GM23338 (cell line): Measurements from ENCODE around the gene CD4. TPM values are rescaled to one million over a fixed set of nuclear protein-coding genes. Genes with fewer than 3 reads are reported as not detected.

ENCODE experiments used
- ATAC-seq: fragments of 200-7000 bp; cut with Tn5 transposase; 3 replicates; pipeline ENCODE4 v1.9.1; 2020
- DNase-seq: peaks from one replicate; pipeline ENCODE4 v3.0.0-alpha.2; 2015; ENCODE audit warnings: low spot score
- H2AFZ ChIP-seq: fragments of 200-600 bp; sonication (generic); 2 replicates; pipeline ENCODE4 v1.8.0; 2016; ENCODE audit warnings: antibody characterized with exemption, mild to moderate bottlenecking, moderate library complexity
- H3F3A ChIP-seq: fragments of 200-600 bp; sonication (generic); replicated peaks from 2 replicates; pipeline ENCODE4 v1.8.0; 2017; ENCODE audit warnings: antibody characterized with exemption, mixed run types, low read depth
- H3K27ac ChIP-seq: fragments of 200-600 bp; sonication (generic); 2 replicates; pipeline ENCODE4 v1.6.1; 2016; ENCODE audit warnings: low read depth
- H3K27me3 ChIP-seq: fragments of 200-600 bp; sonication (generic); 2 replicates; pipeline ENCODE4 v1.8.0; 2016; ENCODE audit warnings: mild to moderate bottlenecking, mixed run types, moderate library complexity; ENCODE audit not compliant: insufficient read depth
- H3K36me3 ChIP-seq: fragments of 200-600 bp; sonication (generic); 2 replicates; pipeline ENCODE4 v1.8.0; 2016; ENCODE audit warnings: mild to moderate bottlenecking; ENCODE audit not compliant: insufficient read depth
- H3K4me1 ChIP-seq: fragments of 200-600 bp; sonication (generic); 2 replicates; pipeline ENCODE4 v1.8.0; 2016; ENCODE audit warnings: mild to moderate bottlenecking, moderate library complexity; ENCODE audit not compliant: insufficient read depth
- H3K4me2 ChIP-seq: fragments of 200-600 bp; sonication (generic); 2 replicates; pipeline ENCODE4 v1.7.1; 2017; ENCODE audit warnings: mixed run types
- H3K4me3 ChIP-seq: fragments of 200-600 bp; sonication (generic); 2 replicates; pipeline ENCODE4 v1.6.1; 2016; ENCODE audit warnings: mixed run types
- H3K79me2 ChIP-seq: fragments of 200-600 bp; sonication (generic); replicated peaks from 2 replicates; pipeline ENCODE4 v1.8.0; 2017; ENCODE audit warnings: mild to moderate bottlenecking; ENCODE audit not compliant: insufficient read depth
- H3K9me2 ChIP-seq: fragments of 200-600 bp; sonication (generic); 2 replicates; pipeline ENCODE4 v1.8.0; 2017; ENCODE audit not compliant: insufficient read depth
- H4K20me1 ChIP-seq: fragments of 200-600 bp; sonication (generic); replicated peaks from 2 replicates; pipeline ENCODE4 v1.8.0; 2017; ENCODE audit warnings: mild to moderate bottlenecking; ENCODE audit not compliant: insufficient read depth
- H3K27ac Mint-ChIP-seq: 2 replicates; pipeline ENCODE4 v1.8.0; 2020; ENCODE audit warnings: inconsistent platforms, mild to moderate bottlenecking, moderate library complexity, mixed read lengths
- H3K27me3 Mint-ChIP-seq: 3 replicates; pipeline ENCODE4 v1.8.0; 2022; ENCODE audit warnings: low read depth, mild to moderate bottlenecking, moderate library complexity, mixed read lengths, inconsistent platforms; ENCODE audit not compliant: insufficient read depth, poor library complexity
- H3K36me3 Mint-ChIP-seq: 3 replicates; pipeline ENCODE4 v1.8.0; 2021; ENCODE audit warnings: low read depth, mild to moderate bottlenecking, inconsistent platforms, moderate library complexity, mixed read lengths
- H3K4me1 Mint-ChIP-seq: 3 replicates; pipeline ENCODE4 v1.8.0; 2020; ENCODE audit warnings: mild to moderate bottlenecking, inconsistent platforms, mixed read lengths
- H3K4me3 Mint-ChIP-seq: 3 replicates; pipeline ENCODE4 v1.8.0; 2021; ENCODE audit warnings: moderate library complexity, mild to moderate bottlenecking, inconsistent platforms, mixed read lengths
- H3K9me3 Mint-ChIP-seq: 3 replicates; pipeline ENCODE4 v1.8.0; 2020; ENCODE audit warnings: moderate library complexity, mild to moderate bottlenecking, inconsistent platforms, mixed read lengths
- CREB1 ChIP-seq: fragments of 250-450 bp; sonication (Bioruptor Pico); IDR thresholded peaks from 2 replicates; pipeline ENCODE4 v1.5.0; 2020; ENCODE audit warnings: low read depth, mild to moderate bottlenecking, moderate library complexity
- EZH2 ChIP-seq: fragments of 200-600 bp; sonication (generic); IDR thresholded peaks from one replicate; pipeline ENCODE4 v1.8.0; 2017; ENCODE audit warnings: antibody characterized with exemption, mild to moderate bottlenecking, low read depth; ENCODE audit not compliant: unreplicated experiment
- NANOG ChIP-seq: IDR thresholded peaks from 2 replicates; pipeline ENCODE4 v1.6.1; 2016; ENCODE audit warnings: antibody characterized with exemption, borderline replicate concordance
- POLR2AphosphoS5 ChIP-seq: IDR thresholded peaks from 2 replicates; pipeline ENCODE4 v1.6.1; 2016; ENCODE audit warnings: antibody characterized with exemption, low read depth
- STAT1 ChIP-seq: IDR thresholded peaks from one replicate; pipeline ENCODE4 v1.6.1; 2016; ENCODE audit warnings: antibody characterized with exemption; ENCODE audit not compliant: unreplicated experiment
- polyA plus RNA-seq: library from polyadenylated mRNA; unstranded; fragments of >200 nt; fragmentation: Nextera tagmentation; extraction: Ambion mirVana; gene quantifications from 2 replicates; pipeline ENCODE4 v1.2.1, GENCODE V29; 2016
- total RNA-seq: library from RNA; depleted of rRNA; stranded (reverse); fragments of >200 nt; shearing (Covaris generic); gene quantifications from 2 replicates; pipeline ENCODE4 v1.2.3, GENCODE V29; 2014
- TF ChIP-seq, protein P1 (sequence below): IDR thresholded peaks from one replicate; pipeline ENCODE4 v1.6.1; 2018; ENCODE audit warnings: antibody characterized with exemption; ENCODE audit not compliant: unreplicated experiment
- TF ChIP-seq, protein P2 (sequence below): IDR thresholded peaks from 2 replicates; pipeline ENCODE4 v1.6.1; 2016; ENCODE audit warnings: antibody characterized with exemption
- TF ChIP-seq, protein P3 (sequence below): fragments of 250-450 bp; sonication (Bioruptor Pico); IDR thresholded peaks from 2 replicates; pipeline ENCODE4 v1.5.0; 2020; ENCODE audit warnings: mild to moderate bottlenecking, moderate library complexity
- TF ChIP-seq, protein P4 (sequence below), 2 experiments: fragments of 200-600 bp in 1 of 2; sonication (generic) in 1 of 2; conservative IDR thresholded peaks; 2 replicates each; pipeline versions ENCODE4 v1.5.1 to v1.6.1; 2016 to 2017; ENCODE audit warnings: antibody characterized with exemption in 2 of 2, low read depth in 2 of 2, mild to moderate bottlenecking in 2 of 2, moderate library complexity in 1 of 2

Gene CD4
- total and polyA plus RNA-seq, 2 experiments from 2014 or later, result 1.5 to 2.0 TPM

DNA sequence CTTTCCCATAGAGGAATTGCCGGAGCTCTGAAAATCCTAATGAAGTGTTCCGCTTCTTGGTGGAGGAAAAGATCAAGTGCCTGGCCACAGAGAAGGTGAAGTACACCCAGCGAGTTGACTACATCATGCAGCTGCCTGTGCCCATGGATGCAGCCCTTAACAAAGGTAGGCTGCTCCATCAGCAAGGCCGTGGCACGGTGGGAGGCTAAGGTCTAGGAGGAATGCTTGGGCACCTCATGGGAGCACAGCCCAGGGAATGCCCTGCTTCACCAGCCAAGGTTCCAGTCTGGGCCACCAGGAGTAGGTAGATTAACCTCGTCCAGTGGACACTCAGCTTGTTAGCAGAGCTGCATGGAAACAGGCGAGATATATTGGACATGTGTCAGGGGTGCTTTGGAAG lies 71.6 kb downstream of the CD4 start (continued):
- TF ChIP-seq, protein P1, sequence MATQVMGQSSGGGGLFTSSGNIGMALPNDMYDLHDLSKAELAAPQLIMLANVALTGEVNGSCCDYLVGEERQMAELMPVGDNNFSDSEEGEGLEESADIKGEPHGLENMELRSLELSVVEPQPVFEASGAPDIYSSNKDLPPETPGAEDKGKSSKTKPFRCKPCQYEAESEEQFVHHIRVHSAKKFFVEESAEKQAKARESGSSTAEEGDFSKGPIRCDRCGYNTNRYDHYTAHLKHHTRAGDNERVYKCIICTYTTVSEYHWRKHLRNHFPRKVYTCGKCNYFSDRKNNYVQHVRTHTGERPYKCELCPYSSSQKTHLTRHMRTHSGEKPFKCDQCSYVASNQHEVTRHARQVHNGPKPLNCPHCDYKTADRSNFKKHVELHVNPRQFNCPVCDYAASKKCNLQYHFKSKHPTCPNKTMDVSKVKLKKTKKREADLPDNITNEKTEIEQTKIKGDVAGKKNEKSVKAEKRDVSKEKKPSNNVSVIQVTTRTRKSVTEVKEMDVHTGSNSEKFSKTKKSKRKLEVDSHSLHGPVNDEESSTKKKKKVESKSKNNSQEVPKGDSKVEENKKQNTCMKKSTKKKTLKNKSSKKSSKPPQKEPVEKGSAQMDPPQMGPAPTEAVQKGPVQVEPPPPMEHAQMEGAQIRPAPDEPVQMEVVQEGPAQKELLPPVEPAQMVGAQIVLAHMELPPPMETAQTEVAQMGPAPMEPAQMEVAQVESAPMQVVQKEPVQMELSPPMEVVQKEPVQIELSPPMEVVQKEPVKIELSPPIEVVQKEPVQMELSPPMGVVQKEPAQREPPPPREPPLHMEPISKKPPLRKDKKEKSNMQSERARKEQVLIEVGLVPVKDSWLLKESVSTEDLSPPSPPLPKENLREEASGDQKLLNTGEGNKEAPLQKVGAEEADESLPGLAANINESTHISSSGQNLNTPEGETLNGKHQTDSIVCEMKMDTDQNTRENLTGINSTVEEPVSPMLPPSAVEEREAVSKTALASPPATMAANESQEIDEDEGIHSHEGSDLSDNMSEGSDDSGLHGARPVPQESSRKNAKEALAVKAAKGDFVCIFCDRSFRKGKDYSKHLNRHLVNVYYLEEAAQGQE, result no peak
- TF ChIP-seq, protein P2, sequence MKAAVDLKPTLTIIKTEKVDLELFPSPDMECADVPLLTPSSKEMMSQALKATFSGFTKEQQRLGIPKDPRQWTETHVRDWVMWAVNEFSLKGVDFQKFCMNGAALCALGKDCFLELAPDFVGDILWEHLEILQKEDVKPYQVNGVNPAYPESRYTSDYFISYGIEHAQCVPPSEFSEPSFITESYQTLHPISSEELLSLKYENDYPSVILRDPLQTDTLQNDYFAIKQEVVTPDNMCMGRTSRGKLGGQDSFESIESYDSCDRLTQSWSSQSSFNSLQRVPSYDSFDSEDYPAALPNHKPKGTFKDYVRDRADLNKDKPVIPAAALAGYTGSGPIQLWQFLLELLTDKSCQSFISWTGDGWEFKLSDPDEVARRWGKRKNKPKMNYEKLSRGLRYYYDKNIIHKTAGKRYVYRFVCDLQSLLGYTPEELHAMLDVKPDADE, result no peak

DNA sequence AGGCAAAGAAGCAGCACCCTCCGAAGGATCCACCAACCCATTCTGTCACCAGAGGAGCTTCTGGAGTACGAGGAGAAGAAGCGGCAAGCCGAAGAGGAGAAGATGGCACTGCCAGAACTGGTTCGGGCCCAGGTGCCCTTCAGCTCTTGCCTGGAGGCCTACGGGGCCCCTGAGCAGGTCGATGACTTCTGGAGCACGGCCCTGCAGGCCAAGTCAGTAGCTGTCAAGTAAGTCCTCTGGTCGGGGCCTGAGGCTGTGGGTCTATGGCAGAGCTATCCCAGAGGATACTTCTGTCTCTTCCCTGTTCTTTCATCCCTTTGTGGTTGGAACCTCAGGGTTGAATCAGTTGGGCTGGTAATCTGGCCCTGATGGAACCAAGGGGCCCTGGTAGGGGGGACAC lies 72.1 kb downstream of the CD4 start:
- H3K4me2 ChIP-seq, result no peak overlapping the region
- H3K36me3 ChIP-seq, result peaks cover 21% of the 10 kb centered on the region
- no peak overlapping the region for H3K27ac ChIP-seq
- no peak overlapping the region for H2AFZ ChIP-seq
- Mint-ChIP-seq H3K27me3 (peaks cover 15% of the 10 kb centered on the region), H3K27ac (no peak overlapping the region), H3K4me3 (no peak overlapping the region), H3K4me1 (peaks cover 11% of the 10 kb centered on the region), H3K9me3 (no peaks in the 10 kb centered on the region; the same call in 2 of the 3 replicates), H3K36me3 (peaks cover 85% of the 10 kb centered on the region)
- no peaks in the 10 kb centered on the region for H3K79me2 ChIP-seq
- no peak overlapping the region for H3K4me3 ChIP-seq
- no peaks in the 10 kb centered on the region for H3K9me2 ChIP-seq
- H3K27me3 ChIP-seq, result no peaks in the 10 kb centered on the region
- ATAC-seq, result no peak
- H4K20me1 ChIP-seq, result 0 out of 2 replicates have a peak, but pooled peaks cover 1% of the 10 kb centered on the region
- H3F3A ChIP-seq, result peaks cover 9% of the 10 kb centered on the region
- DNase-seq, result no peak
- H3K4me1 ChIP-seq, result peaks cover 11% of the 10 kb centered on the region
- TF ChIP-seq NANOG, result no peak
- TF ChIP-seq, protein P3, sequence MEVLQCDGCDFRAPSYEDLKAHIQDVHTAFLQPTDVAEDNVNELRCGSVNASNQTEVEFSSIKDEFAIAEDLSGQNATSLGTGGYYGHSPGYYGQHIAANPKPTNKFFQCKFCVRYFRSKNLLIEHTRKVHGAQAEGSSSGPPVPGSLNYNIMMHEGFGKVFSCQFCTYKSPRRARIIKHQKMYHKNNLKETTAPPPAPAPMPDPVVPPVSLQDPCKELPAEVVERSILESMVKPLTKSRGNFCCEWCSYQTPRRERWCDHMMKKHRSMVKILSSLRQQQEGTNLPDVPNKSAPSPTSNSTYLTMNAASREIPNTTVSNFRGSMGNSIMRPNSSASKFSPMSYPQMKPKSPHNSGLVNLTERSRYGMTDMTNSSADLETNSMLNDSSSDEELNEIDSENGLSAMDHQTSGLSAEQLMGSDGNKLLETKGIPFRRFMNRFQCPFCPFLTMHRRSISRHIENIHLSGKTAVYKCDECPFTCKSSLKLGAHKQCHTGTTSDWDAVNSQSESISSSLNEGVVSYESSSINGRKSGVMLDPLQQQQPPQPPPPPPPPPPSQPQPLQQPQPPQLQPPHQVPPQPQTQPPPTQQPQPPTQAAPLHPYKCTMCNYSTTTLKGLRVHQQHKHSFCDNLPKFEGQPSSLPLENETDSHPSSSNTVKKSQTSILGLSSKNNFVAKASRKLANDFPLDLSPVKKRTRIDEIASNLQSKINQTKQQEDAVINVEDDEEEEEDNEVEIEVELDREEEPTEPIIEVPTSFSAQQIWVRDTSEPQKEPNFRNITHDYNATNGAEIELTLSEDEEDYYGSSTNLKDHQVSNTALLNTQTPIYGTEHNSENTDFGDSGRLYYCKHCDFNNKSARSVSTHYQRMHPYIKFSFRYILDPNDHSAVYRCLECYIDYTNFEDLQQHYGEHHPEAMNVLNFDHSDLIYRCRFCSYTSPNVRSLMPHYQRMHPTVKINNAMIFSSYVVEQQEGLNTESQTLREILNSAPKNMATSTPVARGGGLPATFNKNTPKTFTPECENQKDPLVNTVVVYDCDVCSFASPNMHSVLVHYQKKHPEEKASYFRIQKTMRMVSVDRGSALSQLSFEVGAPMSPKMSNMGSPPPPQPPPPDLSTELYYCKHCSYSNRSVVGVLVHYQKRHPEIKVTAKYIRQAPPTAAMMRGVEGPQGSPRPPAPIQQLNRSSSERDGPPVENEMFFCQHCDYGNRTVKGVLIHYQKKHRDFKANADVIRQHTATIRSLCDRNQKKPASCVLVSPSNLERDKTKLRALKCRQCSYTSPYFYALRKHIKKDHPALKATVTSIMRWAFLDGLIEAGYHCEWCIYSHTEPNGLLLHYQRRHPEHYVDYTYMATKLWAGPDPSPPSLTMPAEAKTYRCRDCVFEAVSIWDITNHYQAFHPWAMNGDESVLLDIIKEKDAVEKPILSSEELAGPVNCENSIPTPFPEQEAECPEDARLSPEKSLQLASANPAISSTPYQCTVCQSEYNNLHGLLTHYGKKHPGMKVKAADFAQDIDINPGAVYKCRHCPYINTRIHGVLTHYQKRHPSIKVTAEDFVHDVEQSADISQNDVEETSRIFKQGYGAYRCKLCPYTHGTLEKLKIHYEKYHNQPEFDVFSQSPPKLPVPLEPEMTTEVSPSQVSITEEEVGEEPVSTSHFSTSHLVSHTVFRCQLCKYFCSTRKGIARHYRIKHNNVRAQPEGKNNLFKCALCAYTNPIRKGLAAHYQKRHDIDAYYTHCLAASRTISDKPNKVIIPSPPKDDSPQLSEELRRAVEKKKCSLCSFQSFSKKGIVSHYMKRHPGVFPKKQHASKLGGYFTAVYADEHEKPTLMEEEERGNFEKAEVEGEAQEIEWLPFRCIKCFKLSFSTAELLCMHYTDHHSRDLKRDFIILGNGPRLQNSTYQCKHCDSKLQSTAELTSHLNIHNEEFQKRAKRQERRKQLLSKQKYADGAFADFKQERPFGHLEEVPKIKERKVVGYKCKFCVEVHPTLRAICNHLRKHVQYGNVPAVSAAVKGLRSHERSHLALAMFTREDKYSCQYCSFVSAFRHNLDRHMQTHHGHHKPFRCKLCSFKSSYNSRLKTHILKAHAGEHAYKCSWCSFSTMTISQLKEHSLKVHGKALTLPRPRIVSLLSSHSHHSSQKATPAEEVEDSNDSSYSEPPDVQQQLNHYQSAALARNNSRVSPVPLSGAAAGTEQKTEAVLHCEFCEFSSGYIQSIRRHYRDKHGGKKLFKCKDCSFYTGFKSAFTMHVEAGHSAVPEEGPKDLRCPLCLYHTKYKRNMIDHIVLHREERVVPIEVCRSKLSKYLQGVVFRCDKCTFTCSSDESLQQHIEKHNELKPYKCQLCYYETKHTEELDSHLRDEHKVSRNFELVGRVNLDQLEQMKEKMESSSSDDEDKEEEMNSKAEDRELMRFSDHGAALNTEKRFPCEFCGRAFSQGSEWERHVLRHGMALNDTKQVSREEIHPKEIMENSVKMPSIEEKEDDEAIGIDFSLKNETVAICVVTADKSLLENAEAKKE (CRISPR knock-in tag), result no peak
- TF ChIP-seq, protein P4, sequence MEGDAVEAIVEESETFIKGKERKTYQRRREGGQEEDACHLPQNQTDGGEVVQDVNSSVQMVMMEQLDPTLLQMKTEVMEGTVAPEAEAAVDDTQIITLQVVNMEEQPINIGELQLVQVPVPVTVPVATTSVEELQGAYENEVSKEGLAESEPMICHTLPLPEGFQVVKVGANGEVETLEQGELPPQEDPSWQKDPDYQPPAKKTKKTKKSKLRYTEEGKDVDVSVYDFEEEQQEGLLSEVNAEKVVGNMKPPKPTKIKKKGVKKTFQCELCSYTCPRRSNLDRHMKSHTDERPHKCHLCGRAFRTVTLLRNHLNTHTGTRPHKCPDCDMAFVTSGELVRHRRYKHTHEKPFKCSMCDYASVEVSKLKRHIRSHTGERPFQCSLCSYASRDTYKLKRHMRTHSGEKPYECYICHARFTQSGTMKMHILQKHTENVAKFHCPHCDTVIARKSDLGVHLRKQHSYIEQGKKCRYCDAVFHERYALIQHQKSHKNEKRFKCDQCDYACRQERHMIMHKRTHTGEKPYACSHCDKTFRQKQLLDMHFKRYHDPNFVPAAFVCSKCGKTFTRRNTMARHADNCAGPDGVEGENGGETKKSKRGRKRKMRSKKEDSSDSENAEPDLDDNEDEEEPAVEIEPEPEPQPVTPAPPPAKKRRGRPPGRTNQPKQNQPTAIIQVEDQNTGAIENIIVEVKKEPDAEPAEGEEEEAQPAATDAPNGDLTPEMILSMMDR (conservative IDR thresholded peaks at IDR 0.05; ENCODE audit: low read depth in 2 of 2), result no peak
- TF ChIP-seq POLR2AphosphoS5, result no peak
- no peak for TF ChIP-seq CREB1
- no peak for TF ChIP-seq STAT1
- TF ChIP-seq EZH2, result no peak
